Measurements from ENCODE around the gene PIP5KL1.
A peak's percentile ranks its signal among the peaks of the same experiment; 100 is the strongest.
"Not testable (repeated sequence)": the region's sequence is repeated elsewhere in the genome, so short reads cannot be mapped to it uniquely, and the experiment has no call there.

Gene PIP5KL1

DNA sequence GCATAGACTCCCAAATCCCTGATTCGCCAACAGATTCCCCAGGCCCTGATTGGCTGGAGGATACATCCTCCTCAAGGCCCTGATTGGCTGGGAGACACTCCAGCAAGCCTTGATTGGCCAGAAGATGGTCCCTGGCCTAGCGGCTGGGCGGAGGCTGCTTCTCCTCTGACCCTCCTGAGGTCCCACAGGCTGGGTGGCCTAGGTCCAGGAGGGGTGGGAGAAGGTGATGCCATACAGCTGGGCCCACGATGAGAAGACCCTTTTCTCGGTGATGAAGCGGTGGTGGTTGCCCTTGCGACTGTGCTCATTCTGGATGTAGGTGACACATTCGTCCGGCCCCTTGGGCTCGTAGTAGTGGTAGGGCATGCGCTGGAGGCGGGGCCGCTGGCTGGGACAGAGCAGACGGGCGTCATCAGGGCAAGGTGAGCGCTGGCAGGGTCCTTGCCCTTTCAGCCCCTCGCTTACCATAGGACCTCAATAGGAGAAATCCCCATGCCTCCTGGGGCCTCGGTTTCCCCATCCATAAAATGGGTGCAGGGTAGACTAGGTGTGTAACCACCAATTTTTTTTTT is 44.1 kb downstream of the PIP5KL1 start:
- DNase-seq (ENCODE audit: low spot score) = no peak

GRCh38 chr9:127885508-127886281 is 44.9 kb downstream of the PIP5KL1 start:
- no peak for DNase-seq (ENCODE audit: low spot score)

GRCh38 chr9:127884976-127885490 is 45.5 kb downstream of the PIP5KL1 start:
- no peak for DNase-seq (ENCODE audit: low spot score)

GRCh38 chr9:127884427-127884911 is 46.1 kb downstream of the PIP5KL1 start:
- DNase-seq (ENCODE audit: low spot score) = no peak

- no peak for DNase-seq (ENCODE audit: low spot score)
Measured at GRCh38 chr9:127883959-127884358, 46.6 kb downstream of the PIP5KL1 start.

GRCh38 chr9:127881715-127882114 is 48.9 kb downstream of the PIP5KL1 start:
- DNase-seq (ENCODE audit: low spot score) = not testable (repeated sequence)

DNA sequence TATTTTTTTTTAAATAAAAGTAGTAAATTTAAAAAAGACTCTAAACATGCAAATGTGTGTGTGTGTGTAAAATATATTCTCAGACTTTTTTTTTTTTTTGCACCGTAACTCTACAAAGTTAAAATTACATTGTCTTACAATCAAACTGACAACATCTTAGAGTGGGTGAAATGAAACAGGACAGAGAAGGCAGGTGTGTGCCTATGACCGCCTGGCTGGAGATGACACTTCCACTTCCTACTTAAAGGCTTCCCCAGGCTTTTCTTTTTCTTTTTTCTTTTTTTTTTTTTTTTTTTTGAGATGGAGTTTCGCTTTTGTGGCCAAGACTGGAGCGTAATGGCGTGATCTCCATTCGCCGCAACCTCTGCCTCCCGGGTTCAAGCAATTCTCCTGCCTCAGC is 50.4 kb downstream of the PIP5KL1 start:
- DNase-seq (ENCODE audit: low spot score) = no peak

GRCh38 chr9:127878652-127879390 is 51.8 kb downstream of the PIP5KL1 start:
- no peak for DNase-seq (ENCODE audit: low spot score)

- no peak for DNase-seq (ENCODE audit: low spot score)
Measured at GRCh38 chr9:127878001-127878651, 52.5 kb downstream of the PIP5KL1 start.

GRCh38 chr9:127877566-127877998 is 53.0 kb downstream of the PIP5KL1 start, which contains the start of gene AK1:
Gene AK1 (minus strand): TSS chr9:127877675. CDS start chr9:127874617, 3,058 bp downstream.
- DNase-seq (ENCODE audit: low spot score) = peak; percentile 77

GRCh38 chr9:127876764-127877562 is 53.6 kb downstream of the PIP5KL1 start:
- no peak for DNase-seq (ENCODE audit: low spot score)

- DNase-seq (ENCODE audit: low spot score) = no peak
Measured at GRCh38 chr9:127876026-127876763, 54.4 kb downstream of the PIP5KL1 start.

GRCh38 chr9:127875306-127875966 is 55.1 kb downstream of the PIP5KL1 start:
- no peak for DNase-seq (ENCODE audit: low spot score)

GRCh38 chr9:127874301-127875221 is 56.0 kb downstream of the PIP5KL1 start:
- no peak for DNase-seq (ENCODE audit: low spot score)

DNA sequence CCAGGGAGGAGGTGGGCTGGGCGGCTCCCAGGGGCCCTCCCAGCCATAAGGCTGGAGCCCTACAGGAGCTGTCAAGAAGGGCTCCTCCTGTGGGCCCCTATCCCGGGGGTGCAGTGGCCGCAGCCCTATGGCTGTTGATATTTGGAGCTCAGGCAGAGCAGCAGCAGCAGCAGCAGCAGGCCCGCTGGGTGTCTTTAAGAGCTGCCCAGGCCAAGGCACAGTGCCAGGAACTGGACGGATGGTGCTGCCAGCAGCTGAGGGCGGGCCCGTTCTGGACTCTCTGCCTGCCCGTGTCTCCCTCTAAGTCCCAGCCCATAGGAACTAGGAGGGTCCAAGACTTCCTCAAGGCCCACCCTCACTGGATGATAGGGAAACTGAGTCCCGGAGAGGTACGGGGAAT is 56.7 kb downstream of the PIP5KL1 start:
- DNase-seq (ENCODE audit: low spot score) = peak; percentile 81

DNA sequence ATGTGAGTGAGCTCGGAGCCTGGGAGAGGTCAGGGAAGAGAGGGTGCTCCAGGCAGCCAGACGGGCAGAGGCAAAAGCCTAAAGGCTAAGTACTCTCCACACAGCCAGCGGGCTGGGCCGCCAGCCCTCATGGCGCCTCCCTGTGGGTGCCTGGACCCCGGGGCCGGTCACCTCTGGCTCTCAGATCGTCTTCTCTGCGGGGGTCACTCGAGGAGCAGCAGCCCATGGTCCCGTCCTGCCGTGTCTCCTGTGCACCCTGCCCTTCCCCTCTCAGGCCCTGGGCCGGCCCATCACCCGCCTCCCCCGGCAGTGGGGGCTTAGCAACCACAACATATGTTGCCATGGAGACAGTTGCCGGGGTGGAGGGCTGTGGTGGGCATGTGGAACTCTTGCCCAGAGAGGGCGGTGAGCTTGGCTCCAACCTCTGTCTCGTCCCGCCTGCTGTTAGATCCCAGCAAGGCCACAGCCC is 57.3 kb downstream of the PIP5KL1 start:
- peak; percentile 59 for DNase-seq (ENCODE audit: low spot score)

DNA sequence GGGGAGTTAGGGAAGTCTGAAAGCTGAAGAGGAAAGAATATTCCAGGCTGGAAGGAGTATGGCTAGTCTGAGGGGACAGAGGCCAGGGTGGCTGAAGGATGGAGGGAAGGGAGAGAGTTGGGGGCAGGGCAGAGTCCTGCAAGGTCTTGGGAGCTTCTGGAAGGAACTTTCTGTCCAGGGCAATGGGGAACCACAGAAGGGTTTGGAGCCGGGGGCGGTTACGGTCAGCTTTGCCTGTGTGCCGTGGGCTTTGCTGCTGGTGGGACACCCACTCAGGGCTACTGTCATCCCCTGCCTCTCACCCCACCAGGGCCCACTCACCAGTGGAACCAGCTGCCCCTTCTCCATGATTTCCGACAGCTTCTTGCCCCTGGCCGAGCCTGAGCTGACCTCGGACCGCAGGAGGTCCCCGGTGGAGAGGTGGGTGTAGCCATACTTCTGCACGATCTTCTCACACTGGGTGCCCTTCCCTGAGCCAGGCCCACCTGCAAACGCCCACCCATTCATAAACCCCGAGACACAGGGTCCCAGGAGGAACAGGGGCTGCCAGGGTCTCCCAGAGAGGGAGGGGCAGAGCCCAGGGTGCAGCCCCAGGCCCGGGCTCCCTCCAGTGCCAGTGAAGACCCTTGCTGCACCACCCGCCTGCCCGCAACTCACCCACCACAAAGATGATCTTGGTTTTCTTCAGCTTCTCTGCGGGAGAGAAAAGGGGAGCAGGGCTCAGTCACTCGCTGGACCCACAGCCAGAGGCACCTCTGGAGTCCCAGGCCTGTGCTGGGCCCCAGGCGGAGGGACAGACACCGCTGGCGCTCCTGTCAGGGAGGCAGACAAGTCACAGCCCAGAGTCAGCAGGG is 58.0 kb downstream of the PIP5KL1 start:
- no peak for DNase-seq (ENCODE audit: low spot score)

DNA sequence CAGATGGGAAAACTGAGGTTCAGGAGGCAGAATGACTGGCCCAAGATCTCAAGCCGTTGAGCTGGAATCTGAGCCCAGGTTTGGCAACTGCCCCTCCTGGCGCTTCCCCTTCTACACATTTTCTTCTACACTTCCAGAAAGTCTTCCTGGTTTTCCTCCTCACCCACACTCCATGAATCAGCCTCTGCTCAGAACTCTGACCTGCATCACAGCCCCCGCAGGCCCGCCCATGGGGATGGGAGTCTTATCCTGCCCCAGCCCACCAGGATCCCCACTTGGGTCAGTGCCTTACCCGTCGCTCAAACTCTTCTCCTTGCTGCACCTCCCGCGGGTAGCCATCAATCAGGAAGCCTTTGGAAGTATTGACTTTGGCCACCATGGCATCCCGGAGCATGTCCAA is 59.0 kb downstream of the PIP5KL1 start:
- DNase-seq (ENCODE audit: low spot score) = no peak

Measured in putamen (tissue), 1 donor.